Transverse colon (tissue), 4 donors: Measurements from ENCODE around the gene ZNF503. TPM values are rescaled to one million over a fixed set of nuclear protein-coding genes. Genes with fewer than 3 reads are reported as not detected.
"Not testable (repeated sequence)": the region's sequence is repeated elsewhere in the genome, so short reads cannot be mapped to it uniquely, and the experiment has no call there.

Experiments used
- DNase-seq: peaks from one replicate; pipeline ENCODE4 v3.0.0-alpha.2; 2019
- H3K27ac ChIP-seq, 4 donors: fragments of 200-600 bp; sonication (generic); 2 replicates each; pipeline ENCODE4 v1.5.1; 2016 to 2018; ENCODE audit warnings: inconsistent platforms in 4 of 4
- H3K27me3 ChIP-seq: fragments of 200-600 bp; sonication (generic); 2 replicates; pipeline ENCODE4 v1.5.1; 2017; ENCODE audit warnings: inconsistent platforms
- H3K36me3 ChIP-seq, 4 donors: fragments of 200-600 bp; sonication (generic); 2 replicates each; pipeline ENCODE4 v1.5.1; 2017 to 2019; ENCODE audit warnings: inconsistent platforms in 4 of 4
- H3K4me1 ChIP-seq, 4 donors: fragments of 200-600 bp; sonication (generic); 2 replicates each; pipeline ENCODE4 v1.5.1; 2017 to 2020; ENCODE audit warnings: inconsistent platforms in 4 of 4
- H3K4me3 ChIP-seq, 4 donors: fragments of 200-600 bp; sonication (generic); 1 replicate in 1 of 4; 2 replicates in 3 of 4; pipeline versions ENCODE4 v1.5.1 to v1.6.1; 2017 to 2019; ENCODE audit warnings: inconsistent platforms in 4 of 4
- H3K9me3 ChIP-seq, 2 donors: fragments of 200-600 bp; sonication (generic); 2 replicates each; pipeline ENCODE4 v1.5.1; 2017 to 2019; ENCODE audit warnings: inconsistent platforms in 2 of 2
- EP300 ChIP-seq: sonication (generic); formaldehyde crosslinking; IDR thresholded peaks from one replicate; pipeline ENCODE4 v1.6.1; 2017; ENCODE audit warnings: antibody characterized with exemption, low read depth
- POLR2A ChIP-seq: fragments of 450-650 bp; IDR thresholded peaks from one replicate; pipeline ENCODE4 v1.6.1; 2016; ENCODE audit warnings: antibody characterized with exemption, mild to moderate bottlenecking, moderate library complexity
- POLR2AphosphoS5 ChIP-seq, 3 donors: sonication (generic); formaldehyde crosslinking; IDR thresholded peaks; one replicate each; pipeline ENCODE4 v1.6.1; 2016; ENCODE audit warnings: antibody characterized with exemption in 3 of 3
- WGBS, 2 donors: methylation state at CpG; one replicate each; pipeline ENCODE4 v1.1.5; 2018; ENCODE audit warnings: low coverage in 1 of 2; 5-methylcytosine and 5-hydroxymethylcytosine counted together
- in situ Hi-C, 4 donors: fragments of 200-750 bp; cut with MboI; loops; one replicate each; pipeline versions ENCODE4 v1.15.0 to v1.15.1; 2017; ENCODE audit warnings: low sequenced_read_pairs in 3 of 4, low pct_ligation_motif_present in 1 of 4, low pct_unique_long_range_greater_than_20kb in 1 of 4
- intact Hi-C: fragments of 100-400 bp; cut with DNase I; formaldehyde crosslinking; loops from one replicate; pipeline ENCODE4 v1.15.1; 2023; ENCODE audit warnings: low total_unique reads
- total RNA-seq, 4 donors: library from RNA; depleted of rRNA; stranded (reverse); fragments of >200 nt; gene quantifications; one replicate each; pipeline ENCODE4 v1.1.0, GENCODE V29; 2016
- TF ChIP-seq, protein P1 (sequence below), 5 experiments: fragments of 200-600 bp in 3 of 5; fragments of 450-650 bp in 2 of 5; sonication (generic) in 3 of 5; IDR thresholded peaks; 1 replicate in 2 of 5; 2 replicates in 3 of 5; pipeline ENCODE4 v1.5.1; 2016 to 2017; ENCODE audit warnings: antibody characterized with exemption in 5 of 5, inconsistent platforms in 3 of 5, mild to moderate bottlenecking in 2 of 5, moderate library complexity in 1 of 5

ZNF503 gene
- total RNA-seq, 4 donors from 2014 or later = 3.0 to 17.9 (median 7.2) TPM

DNA sequence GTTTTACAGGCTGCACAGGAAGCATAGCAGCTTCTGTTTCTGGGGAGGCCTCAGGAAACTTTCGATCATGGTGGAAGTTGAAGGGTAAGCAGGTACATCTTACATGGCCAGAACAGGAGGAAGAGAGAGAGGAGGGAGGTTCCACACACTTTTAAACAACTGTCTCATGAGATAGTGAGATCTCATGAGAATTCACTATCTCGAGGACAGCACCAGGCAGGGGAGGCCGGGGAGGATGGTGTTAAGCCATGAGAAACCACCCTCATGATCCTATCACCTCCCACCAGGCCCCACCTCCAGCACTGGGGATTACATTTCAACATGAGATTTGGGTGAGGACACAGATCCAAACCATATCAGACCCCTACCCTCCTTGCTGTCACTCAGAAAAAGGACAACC, 23.7 kb downstream of the ZNF503 start:
- Histone ChIP-seq H3K4me3 (no peak overlapping the region), H3K36me3 (no peaks in the 10 kb centered on the region), H3K9me3 (no peaks in the 10 kb centered on the region), H3K27me3 (no peaks in the 10 kb centered on the region), H3K27ac (no peak overlapping the region), H3K4me1 (no peaks in the 10 kb centered on the region)
- in situ Hi-C loops = loop anchor here (25.0 kb wide), 4 partner anchors 534 to 1184 kb away; no protein-coding TSS in a partner anchor
- TF ChIP-seq POLR2AphosphoS5 (IDR thresholded peaks at IDR 0.05) (no peak), POLR2A (no peak), EP300 (no peak)
- TF ChIP-seq, protein P1, sequence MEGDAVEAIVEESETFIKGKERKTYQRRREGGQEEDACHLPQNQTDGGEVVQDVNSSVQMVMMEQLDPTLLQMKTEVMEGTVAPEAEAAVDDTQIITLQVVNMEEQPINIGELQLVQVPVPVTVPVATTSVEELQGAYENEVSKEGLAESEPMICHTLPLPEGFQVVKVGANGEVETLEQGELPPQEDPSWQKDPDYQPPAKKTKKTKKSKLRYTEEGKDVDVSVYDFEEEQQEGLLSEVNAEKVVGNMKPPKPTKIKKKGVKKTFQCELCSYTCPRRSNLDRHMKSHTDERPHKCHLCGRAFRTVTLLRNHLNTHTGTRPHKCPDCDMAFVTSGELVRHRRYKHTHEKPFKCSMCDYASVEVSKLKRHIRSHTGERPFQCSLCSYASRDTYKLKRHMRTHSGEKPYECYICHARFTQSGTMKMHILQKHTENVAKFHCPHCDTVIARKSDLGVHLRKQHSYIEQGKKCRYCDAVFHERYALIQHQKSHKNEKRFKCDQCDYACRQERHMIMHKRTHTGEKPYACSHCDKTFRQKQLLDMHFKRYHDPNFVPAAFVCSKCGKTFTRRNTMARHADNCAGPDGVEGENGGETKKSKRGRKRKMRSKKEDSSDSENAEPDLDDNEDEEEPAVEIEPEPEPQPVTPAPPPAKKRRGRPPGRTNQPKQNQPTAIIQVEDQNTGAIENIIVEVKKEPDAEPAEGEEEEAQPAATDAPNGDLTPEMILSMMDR (IDR thresholded peaks at IDR 0.05) = no peak
- WGBS, 2 donors = 76 to 79% methylated on average over 3 of the region's 3 CpGs
- no peak for DNase-seq
- intact Hi-C loops = no loop called here

DNA sequence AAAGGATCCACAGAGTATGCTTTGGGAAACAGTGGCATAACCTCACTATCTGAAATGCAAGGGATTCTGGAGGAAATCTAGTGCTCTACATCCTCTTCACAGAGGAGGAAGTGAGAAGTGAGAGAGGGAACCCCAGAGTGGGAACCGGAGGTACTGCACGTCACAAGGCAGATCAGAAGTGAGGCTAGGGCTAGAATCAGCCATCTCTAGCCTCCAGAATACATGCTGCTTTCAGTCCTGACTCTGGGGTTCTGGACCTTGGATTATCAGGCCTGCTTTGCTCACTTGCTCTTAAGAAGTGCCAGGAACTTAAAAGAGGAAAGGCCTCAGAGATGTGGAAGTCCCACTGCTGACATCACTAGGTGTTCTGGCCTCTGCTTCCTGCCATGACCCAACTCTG, 25.7 kb downstream of the ZNF503 start:
- whole genome bisulfite sequencing, 2 donors = 73% methylated on average over 2 of the region's 2 CpGs; no CpG with 5 or more reads in 1 of the 2 donors
- H3K4me1 ChIP-seq = no peaks in the 10 kb centered on the region
- no peak for DNase-seq
- H3K27ac ChIP-seq = no peak overlapping the region
- in situ Hi-C loops (loop anchor here (25.0 kb wide), 4 partner anchors 536 to 1186 kb away; no protein-coding TSS in a partner anchor), intact Hi-C loops (no loop called here)
- no peak for TF ChIP-seq POLR2AphosphoS5 (IDR thresholded peaks at IDR 0.05)
- TF ChIP-seq, protein P1 (IDR thresholded peaks at IDR 0.05) = no peak
- no peak for TF ChIP-seq EP300
- no peak for TF ChIP-seq POLR2A
- no peaks in the 10 kb centered on the region for H3K9me3 ChIP-seq
- peaks cover 3% of the 10 kb centered on the region for H3K27me3 ChIP-seq
- no peaks in the 10 kb centered on the region for H3K36me3 ChIP-seq
- no peak overlapping the region for H3K4me3 ChIP-seq

DNA sequence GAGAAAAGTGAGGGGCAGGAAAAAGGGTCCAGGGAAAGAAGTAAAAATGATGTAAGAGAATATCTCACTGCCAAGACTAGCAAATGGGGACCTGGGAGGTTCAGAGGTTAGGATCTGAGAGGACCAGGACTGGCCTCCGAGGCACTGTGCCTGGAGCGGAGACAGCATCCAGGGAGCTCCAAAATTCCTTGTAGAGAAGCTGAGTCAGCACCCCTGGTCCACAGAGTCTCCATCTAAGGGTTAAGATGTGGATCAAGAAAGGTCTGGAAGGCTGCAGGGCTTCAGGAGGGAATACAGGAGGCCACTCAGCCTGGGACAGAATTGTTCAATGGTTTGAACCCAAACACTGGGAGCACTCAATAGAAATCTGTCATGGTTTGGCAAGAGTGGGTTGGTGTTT, 30.6 kb downstream of the ZNF503 start:
- Histone ChIP-seq H3K9me3 (peaks cover 0 to 3% of the 10 kb centered on the region in 2 donors), H3K4me3 (no peak overlapping the region), H3K27me3 (peaks cover 3% of the 10 kb centered on the region), H3K36me3 (no peaks in the 10 kb centered on the region), H3K4me1 (no peaks in the 10 kb centered on the region), H3K27ac (no peak overlapping the region)
- in situ Hi-C loops = no loop called here
- intact Hi-C loops = no loop called here
- no peak for DNase-seq
- whole genome bisulfite sequencing, 2 donors = 85% methylated on average over 2 of the region's 2 CpGs; no CpG with 5 or more reads in 1 of the 2 donors
- TF ChIP-seq POLR2A (no peak), EP300 (no peak), POLR2AphosphoS5 (IDR thresholded peaks at IDR 0.05) (no peak)
- TF ChIP-seq, protein P1 (IDR thresholded peaks at IDR 0.05) = no peak

DNA sequence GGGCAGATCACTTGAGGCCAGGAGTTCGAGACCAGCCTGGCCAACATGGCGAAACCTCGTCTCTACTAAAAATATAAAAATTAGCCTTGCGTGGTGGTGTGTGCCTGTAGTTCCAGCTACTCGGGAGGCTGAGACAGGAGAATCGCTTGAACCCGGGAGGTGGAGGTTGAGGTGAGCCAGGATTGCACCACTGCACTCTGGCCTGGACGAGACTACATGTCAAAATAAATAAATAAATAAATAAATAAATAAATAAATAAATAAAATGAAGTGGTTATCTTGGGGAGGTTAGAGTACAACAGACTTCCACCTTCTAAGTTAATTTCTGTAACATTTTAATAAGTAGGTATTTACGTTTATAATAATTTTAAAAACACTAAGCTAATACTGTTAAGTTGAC, 31.7 kb downstream of the ZNF503 start:
- H3K27me3 ChIP-seq, H3K27ac ChIP-seq, H3K36me3 ChIP-seq, H3K9me3 ChIP-seq, intact Hi-C loops, H3K4me3 ChIP-seq, in situ Hi-C loops, DNase-seq, H3K4me1 ChIP-seq: not testable (repeated sequence)
- 89 to 91% methylated on average over 2 to 9 of the region's 9 CpGs for WGBS, 2 donors

DNA sequence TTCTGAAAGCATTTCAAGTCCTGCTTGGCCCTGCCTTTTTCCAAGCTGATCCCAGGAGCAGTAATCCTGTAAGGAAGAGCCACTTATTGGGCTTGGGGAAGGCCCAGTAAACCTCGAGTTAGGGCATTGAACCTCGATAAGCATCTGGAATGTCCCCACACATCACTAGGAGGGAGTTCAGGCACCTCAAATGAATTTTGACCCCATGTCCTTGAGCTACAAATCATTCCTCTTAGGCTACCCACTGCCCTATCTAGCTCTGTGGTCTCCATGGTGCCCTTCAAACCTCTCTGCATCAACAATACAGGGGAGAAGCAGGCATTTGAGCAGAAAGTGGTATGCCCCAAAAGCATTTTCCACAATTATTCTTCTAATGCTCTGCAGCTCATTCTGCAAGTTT, 33.7 kb downstream of the ZNF503 start:
- TF ChIP-seq, protein P1 (IDR thresholded peaks at IDR 0.05) = no peak
- TF ChIP-seq EP300 (no peak), POLR2A (no peak), POLR2AphosphoS5 (IDR thresholded peaks at IDR 0.05) (no peak)
- in situ Hi-C loops (no loop called here), intact Hi-C loops (no loop called here)
- Histone ChIP-seq H3K9me3 (peaks cover 0 to 3% of the 10 kb centered on the region in 2 donors), H3K27me3 (peaks cover 3% of the 10 kb centered on the region), H3K4me1 (no peaks in the 10 kb centered on the region), H3K4me3 (no peak overlapping the region), H3K27ac (no peak overlapping the region), H3K36me3 (no peaks in the 10 kb centered on the region)
- DNase-seq = no peak
- 73% methylated on average over 2 of the region's 2 CpGs; no CpG with 5 or more reads in 1 of the 2 donors for WGBS, 2 donors
